A549 (cell line): ENCODE measurements around the gene NOL7.

Source experiments
- CTCF ChIP-seq: fragments of >200 bp; sonication (Bioruptor Twin); formaldehyde crosslinking; IDR thresholded peaks from 3 replicates; pipeline ENCODE4 v1.5.1; 2016
- HOXB13 ChIP-seq: fragments of 250-450 bp; sonication (Bioruptor Pico); IDR thresholded peaks from 2 replicates; pipeline ENCODE4 v1.5.0; 2020; ENCODE audit warnings: low read depth, mild to moderate bottlenecking, moderate library complexity
- POLR2A ChIP-seq: IDR thresholded peaks from 2 replicates; pipeline ENCODE4 v1.6.1; 2012; ENCODE audit warnings: mild to moderate bottlenecking, low read length
- POLR2AphosphoS2 ChIP-seq: conservative IDR thresholded peaks from 2 replicates; pipeline ENCODE4 v1.6.1; 2012; ENCODE audit warnings: low read length, improper control_type of control experiment, inconsistent platforms

- TF ChIP-seq HOXB13, result no peak
- TF ChIP-seq POLR2A, result no peak
- no peak for TF ChIP-seq CTCF
- no peak for TF ChIP-seq POLR2AphosphoS2
Observed at GRCh38 chr6:13660273-13660672, 45.1 kb downstream of the NOL7 start.
